GM23248 (cell line): ENCODE results near the gene TPGS1. TPM values are rescaled to one million over a fixed set of nuclear protein-coding genes. Genes with fewer than 3 reads are reported as not detected.
A peak's percentile ranks its signal among the peaks of the same experiment; 100 is the strongest.

Source experiments
- DNase-seq: peaks from one replicate; pipeline ENCODE4 v3.0.0-alpha.2; 2015
- H2AFZ ChIP-seq: fragments of 200-600 bp; sonication (generic); 2 replicates; pipeline ENCODE4 v1.6.1; 2016; ENCODE audit warnings: antibody characterized with exemption
- H3F3A ChIP-seq: fragments of 200-600 bp; sonication (generic); 2 replicates; pipeline ENCODE4 v1.6.1; 2016; ENCODE audit warnings: mild to moderate bottlenecking, antibody characterized with exemption, mixed run types; ENCODE audit not compliant: insufficient read depth
- H3K27ac ChIP-seq: fragments of 200-600 bp; sonication (generic); 2 replicates; pipeline ENCODE4 v1.5.1; 2016; ENCODE audit warnings: mild to moderate bottlenecking
- H3K27me3 ChIP-seq: fragments of 200-600 bp; sonication (generic); replicated peaks from 2 replicates; pipeline ENCODE4 v1.6.1; 2016; ENCODE audit warnings: mild to moderate bottlenecking; ENCODE audit not compliant: insufficient read depth
- H3K36me3 ChIP-seq: fragments of 200-600 bp; sonication (generic); 2 replicates; pipeline ENCODE4 v1.6.1; 2016; ENCODE audit warnings: low read depth, mild to moderate bottlenecking
- H3K4me1 ChIP-seq: fragments of 200-600 bp; sonication (generic); 2 replicates; pipeline ENCODE4 v1.6.1; 2016; ENCODE audit warnings: mild to moderate bottlenecking; ENCODE audit not compliant: insufficient read depth
- H3K4me2 ChIP-seq: fragments of 200-600 bp; sonication (generic); one replicate; pipeline ENCODE4 v1.6.1; 2016; ENCODE audit warnings: mild to moderate bottlenecking; ENCODE audit not compliant: unreplicated experiment
- H3K4me3 ChIP-seq: fragments of 200-600 bp; sonication (generic); 2 replicates; pipeline ENCODE4 v1.5.1; 2016; ENCODE audit warnings: mild to moderate bottlenecking
- H3K79me2 ChIP-seq: fragments of 200-600 bp; sonication (generic); 2 replicates; pipeline ENCODE4 v1.6.1; 2016; ENCODE audit warnings: mild to moderate bottlenecking; ENCODE audit not compliant: insufficient read depth
- H3K9ac ChIP-seq: fragments of 200-600 bp; sonication (generic); 2 replicates; pipeline ENCODE4 v1.6.1; 2016; ENCODE audit warnings: mild to moderate bottlenecking
- H3K9me2 ChIP-seq: fragments of 200-600 bp; sonication (generic); 2 replicates; pipeline ENCODE4 v1.6.1; 2016; ENCODE audit warnings: mixed run types, mild to moderate bottlenecking, moderate library complexity; ENCODE audit not compliant: insufficient read depth
- H3K9me3 ChIP-seq: fragments of 200-600 bp; sonication (generic); one replicate; pipeline ENCODE4 v1.6.1; 2017; ENCODE audit warnings: low read depth
- H4K20me1 ChIP-seq: fragments of 200-600 bp; sonication (generic); 2 replicates; pipeline ENCODE4 v1.6.0; 2016; ENCODE audit not compliant: insufficient read depth
- EZH2 ChIP-seq: fragments of 200-600 bp; sonication (generic); IDR thresholded peaks from 2 replicates; pipeline ENCODE4 v1.6.1; 2018; ENCODE audit warnings: antibody characterized with exemption, mild to moderate bottlenecking; ENCODE audit not compliant: insufficient read depth, poor library complexity, severe bottlenecking
- EZH2phosphoT487 ChIP-seq: fragments of 200-600 bp; sonication (generic); IDR thresholded peaks from 2 replicates; pipeline ENCODE4 v1.6.1; 2018; ENCODE audit warnings: antibody characterized with exemption, moderate library complexity, mild to moderate bottlenecking, low read depth; ENCODE audit not compliant: insufficient read depth
- WGBS, 2 experiments: methylation state at CpG; one replicate each; pipeline ENCODE4 v1.1.6; 2015 to 2017; ENCODE audit warnings: low lambda C conversion rate in 2 of 2, low coverage in 1 of 2; ENCODE audit errors: missing lambda C conversion rate in 2 of 2; 5-methylcytosine and 5-hydroxymethylcytosine counted together
- in situ Hi-C: fragments of 300-500 bp; cut with MboI; formaldehyde crosslinking; loops from 2 replicates; pipeline ENCODE4 v1.15.0; 2020
- polyA plus RNA-seq: library from polyadenylated mRNA; unstranded; fragments of >200 nt; fragmentation: Nextera tagmentation; extraction: Ambion mirVana; gene quantifications from 2 replicates; pipeline ENCODE4 v1.2.1, GENCODE V29; 2016
- total RNA-seq: library from RNA; depleted of rRNA; stranded (reverse); fragments of >200 nt; shearing (Covaris generic); gene quantifications from 2 replicates; pipeline ENCODE4 v1.2.3, GENCODE V29; 2014

TPGS1 gene
- total and polyA plus RNA-seq, 2 experiments from 2014 or later = 22.0 to 60.5 TPM

DNA sequence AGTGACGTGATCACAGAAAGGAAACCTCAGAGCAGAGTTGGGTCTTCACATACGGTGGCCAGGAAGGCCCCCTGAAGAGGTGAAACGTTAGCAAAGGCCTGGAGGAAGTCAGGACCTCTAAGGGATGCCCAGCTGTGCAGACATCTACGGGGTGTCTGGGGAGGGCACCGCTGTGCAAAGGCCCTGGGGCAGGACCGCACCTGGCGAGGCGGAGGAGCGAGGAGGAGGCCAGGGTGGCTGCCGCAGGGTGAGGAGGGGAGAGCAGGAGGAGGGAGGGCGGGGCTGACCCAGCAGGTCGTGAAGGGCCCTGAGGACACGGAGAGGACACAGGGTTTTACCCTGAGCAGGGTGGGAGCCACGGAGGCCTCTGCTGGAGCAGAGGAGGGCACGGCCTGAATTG, 22.8 kb upstream of the TPGS1 start:
- 65 to 68% methylated on average over 10 to 15 of the region's 15 CpGs for WGBS, 2 experiments

DNA sequence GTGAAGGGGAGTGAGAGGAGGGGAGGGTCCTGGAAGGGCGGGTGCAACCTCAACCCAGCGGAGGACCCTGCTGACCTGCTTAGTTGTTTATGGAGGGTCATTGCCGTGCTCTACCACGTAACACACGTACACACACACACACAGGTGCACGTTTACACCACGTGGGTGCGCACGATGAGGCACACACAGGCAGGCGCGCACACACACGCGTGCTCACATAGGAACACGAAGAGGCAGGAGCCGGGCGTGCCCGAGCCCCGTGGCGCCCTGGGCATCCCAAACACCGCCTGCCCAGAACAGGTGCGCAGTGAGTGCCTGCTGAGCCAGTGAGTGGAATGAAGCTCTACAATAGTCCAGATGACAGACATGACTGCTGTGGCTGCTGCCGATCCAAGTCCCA, 22.2 kb upstream of the TPGS1 start:
- DNase-seq = no peak
- H4K20me1 ChIP-seq = no peaks in the 10 kb centered on the region
- peaks cover 18% of the 10 kb centered on the region for H3F3A ChIP-seq
- WGBS, 2 experiments = 81 to 84% methylated on average over 19 to 22 of the region's 22 CpGs
- no peaks in the 10 kb centered on the region; the same call in 1 of the 2 replicates for H3K9me2 ChIP-seq
- no peak overlapping the region for H3K4me3 ChIP-seq
- no peak for TF ChIP-seq EZH2phosphoT487
- no peak overlapping the region for H2AFZ ChIP-seq
- no peaks in the 10 kb centered on the region for H3K9me3 ChIP-seq
- H3K9ac ChIP-seq = no peak overlapping the region
- H3K27ac ChIP-seq = no peak overlapping the region
- H3K36me3 ChIP-seq = no peaks in the 10 kb centered on the region
- no peak overlapping the region for H3K4me2 ChIP-seq
- H3K4me1 ChIP-seq = no peaks in the 10 kb centered on the region
- H3K79me2 ChIP-seq = no peaks in the 10 kb centered on the region
- H3K27me3 ChIP-seq = no peaks in the 10 kb centered on the region
- in situ Hi-C loops = no loop called here

More for the DNA sequence above, 22.8 kb upstream of the TPGS1 start:
- no peak overlapping the region for H3K27ac ChIP-seq
- no peaks in the 10 kb centered on the region for H3K9me3 ChIP-seq
- no peak overlapping the region for H3K9ac ChIP-seq
- DNase-seq = no peak
- H3K27me3 ChIP-seq = no peaks in the 10 kb centered on the region
- in situ Hi-C loops = no loop called here
- peaks cover 18% of the 10 kb centered on the region for H3F3A ChIP-seq
- no peak overlapping the region for H2AFZ ChIP-seq
- H4K20me1 ChIP-seq = no peaks in the 10 kb centered on the region
- H3K9me2 ChIP-seq = no peaks in the 10 kb centered on the region; the same call in 1 of the 2 replicates
- H3K4me2 ChIP-seq = no peak overlapping the region
- H3K36me3 ChIP-seq = no peaks in the 10 kb centered on the region
- TF ChIP-seq EZH2phosphoT487 (no peak), EZH2 (no peak)
- no peak overlapping the region for H3K4me3 ChIP-seq
- no peaks in the 10 kb centered on the region for H3K4me1 ChIP-seq
- no peaks in the 10 kb centered on the region for H3K79me2 ChIP-seq

DNA sequence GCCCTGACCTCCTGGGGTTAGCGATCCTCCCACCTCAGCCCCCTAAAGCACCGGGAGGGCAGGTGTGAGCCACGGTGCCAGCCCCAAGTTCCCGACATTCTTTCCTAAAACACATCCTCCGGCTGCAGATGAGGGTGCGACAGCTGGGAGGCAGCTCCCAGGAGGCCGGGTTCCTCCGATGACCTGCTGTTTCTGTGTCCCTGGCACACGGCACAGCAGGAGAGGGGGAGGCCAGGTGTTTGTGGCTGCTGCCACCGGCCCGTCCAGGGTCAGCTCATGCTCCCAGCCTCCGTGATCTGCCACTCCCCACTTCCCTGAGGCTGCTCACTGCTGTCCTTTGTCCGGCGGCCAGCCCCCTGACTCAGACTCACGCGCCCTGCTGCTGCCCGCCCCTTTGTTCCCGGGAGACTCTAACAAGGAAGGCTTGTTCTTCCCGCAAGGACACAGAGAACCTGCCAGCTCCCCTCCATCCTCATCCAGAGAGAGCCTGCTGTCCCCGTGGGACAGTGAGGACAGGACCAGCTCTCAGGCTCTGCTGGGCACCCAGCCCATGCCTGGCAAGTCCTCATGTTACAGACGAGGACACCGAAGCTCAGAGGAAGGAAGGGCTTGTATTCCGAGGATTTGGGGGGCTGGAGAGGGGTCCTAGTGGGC, 21.6 kb upstream of the TPGS1 start:
- Histone ChIP-seq H2AFZ (no peak overlapping the region), H3K9me3 (no peaks in the 10 kb centered on the region), H3K4me1 (no peaks in the 10 kb centered on the region), H3K27ac (no peak overlapping the region), H3F3A (peaks cover 18% of the 10 kb centered on the region), H3K27me3 (no peaks in the 10 kb centered on the region), H3K79me2 (no peaks in the 10 kb centered on the region), H3K4me2 (no peak overlapping the region), H3K4me3 (no peak overlapping the region), H3K9me2 (no peaks in the 10 kb centered on the region; the same call in 1 of the 2 replicates), H3K36me3 (no peaks in the 10 kb centered on the region), H3K9ac (no peak overlapping the region), H4K20me1 (no peaks in the 10 kb centered on the region)
- 3 to 5% methylated on average over 20 to 23 of the region's 23 CpGs for WGBS, 2 experiments
- in situ Hi-C loops = no loop called here
- DNase-seq = peak; percentile 73
- no peak for TF ChIP-seq EZH2
- TF ChIP-seq EZH2phosphoT487 = no peak

DNA sequence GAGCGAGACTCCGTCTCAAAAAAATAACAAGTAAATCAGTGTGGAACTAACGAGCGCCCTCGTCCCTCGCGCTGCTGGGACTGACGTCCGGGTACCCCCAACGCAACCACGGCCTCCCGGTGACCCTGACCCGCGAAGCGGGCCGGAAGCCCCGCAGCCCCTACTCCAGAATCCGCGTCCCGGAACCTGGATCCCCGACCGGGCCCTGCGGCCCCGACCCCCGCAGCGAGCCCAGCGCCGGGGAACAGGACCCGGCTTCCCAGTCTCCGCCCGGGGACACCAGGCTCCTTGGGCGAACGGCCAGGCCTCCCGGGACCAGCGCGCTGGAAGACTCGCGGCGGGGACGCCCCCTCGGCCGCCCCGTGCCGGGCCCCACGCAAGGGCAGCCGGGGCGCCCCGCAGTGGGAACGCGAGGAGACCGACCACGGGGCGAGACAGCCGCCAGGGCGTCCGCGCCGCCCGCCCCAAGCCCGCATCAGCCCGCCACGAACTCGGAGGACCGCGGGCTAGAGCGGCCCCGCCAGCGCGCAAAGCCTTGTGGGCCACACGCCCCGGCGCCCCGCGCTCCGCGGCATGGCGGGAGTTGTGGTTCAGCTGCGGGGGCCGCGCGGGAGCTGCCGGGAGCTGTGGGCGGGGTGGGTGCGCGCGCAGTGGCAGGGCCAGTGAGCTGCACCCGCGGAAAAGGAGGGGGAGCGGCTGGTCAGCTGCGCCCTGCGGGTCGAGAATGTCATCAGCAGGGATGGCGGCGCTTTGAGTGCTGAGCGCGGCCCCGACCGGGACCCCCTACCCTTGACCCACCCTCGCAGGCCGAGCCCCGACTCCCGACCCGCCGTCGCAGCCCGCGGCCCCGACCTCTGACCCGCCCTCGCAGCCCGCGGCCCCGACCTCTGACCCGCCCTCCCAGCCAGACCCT, 18.5 kb upstream of the TPGS1 start:
- peak overlapping the region; percentile 97 for H3K9ac ChIP-seq
- in situ Hi-C loops = no loop called here
- H3K27me3 ChIP-seq = no peaks in the 10 kb centered on the region
- peak overlapping the region; percentile 87 for H3K4me3 ChIP-seq
- H3K27ac ChIP-seq = peak overlapping the region; percentile 87
- peak overlapping the region; percentile 94 for H2AFZ ChIP-seq
- no peaks in the 10 kb centered on the region for H3K9me2 ChIP-seq
- TF ChIP-seq EZH2 (no peak), EZH2phosphoT487 (no peak)
- no peaks in the 10 kb centered on the region for H3K4me1 ChIP-seq
- no peaks in the 10 kb centered on the region for H3K79me2 ChIP-seq
- peak overlapping the region; percentile 93 for H3K4me2 ChIP-seq
- no peaks in the 10 kb centered on the region for H4K20me1 ChIP-seq
- DNase-seq = peak; percentile 97
- no peaks in the 10 kb centered on the region for H3K9me3 ChIP-seq
- WGBS, 2 experiments = 2% methylated on average over 42 to 79 of the region's 114 CpGs
- 0 out of 2 replicates have a peak, but pooled peaks cover 7% of the 10 kb centered on the region for H3F3A ChIP-seq
- H3K36me3 ChIP-seq = no peaks in the 10 kb centered on the region
